DND-41 (cell line): ENCODE results near the gene ARHGDIB.

Experiments used
- ATAC-seq: fragments of 200-7000 bp; cut with Tn5 transposase; 3 replicates; pipeline ENCODE4 v1.9.1; 2021; ENCODE audit warnings: low read depth; ENCODE audit not compliant: insufficient read depth
- DNase-seq: peaks from one replicate; pipeline ENCODE4 v3.0.0-alpha.2; 2020
- H2AFZ ChIP-seq: 2 replicates; pipeline ENCODE4 v1.6.0; 2012; ENCODE audit warnings: low read depth, low read length
- H3K27ac ChIP-seq: 2 replicates; pipeline ENCODE4 v1.5.1; 2012; ENCODE audit warnings: low read length, inconsistent platforms
- H3K27me3 ChIP-seq: fragments of 200-600 bp; sonication (generic); 2 replicates; pipeline ENCODE4 v1.6.0; 2012; ENCODE audit warnings: low read length, mild to moderate bottlenecking, inconsistent platforms; ENCODE audit not compliant: insufficient read depth, poor library complexity
- H3K36me3 ChIP-seq: 2 replicates; pipeline ENCODE4 v1.5.1; 2012; ENCODE audit warnings: low read length, inconsistent platforms; ENCODE audit not compliant: insufficient read depth
- H3K4me1 ChIP-seq: 2 replicates; pipeline ENCODE4 v1.5.1; 2012; ENCODE audit warnings: mild to moderate bottlenecking, low read length; ENCODE audit not compliant: insufficient read depth
- H3K4me2 ChIP-seq: 2 replicates; pipeline ENCODE4 v1.6.0; 2012; ENCODE audit warnings: mild to moderate bottlenecking, moderate library complexity, low read length, inconsistent platforms; ENCODE audit not compliant: insufficient read depth
- H3K4me3 ChIP-seq, 2 experiments: fragments of 200-600 bp in 1 of 2; shearing (Covaris generic) in 1 of 2; 2 replicates each; pipeline ENCODE4 v1.5.1; 2012 to 2016; ENCODE audit warnings: inconsistent platforms in 2 of 2, low read length in 2 of 2, mild to moderate bottlenecking in 2 of 2, low read depth in 1 of 2, moderate library complexity in 1 of 2
- H3K79me2 ChIP-seq: 2 replicates; pipeline ENCODE4 v1.6.0; 2012; ENCODE audit warnings: low read length, inconsistent platforms; ENCODE audit not compliant: insufficient read depth
- H3K9ac ChIP-seq: 2 replicates; pipeline ENCODE4 v1.6.0; 2012; ENCODE audit warnings: low read depth, mild to moderate bottlenecking, inconsistent platforms, low read length, moderate library complexity
- H3K9me3 ChIP-seq: 2 replicates; pipeline ENCODE4 v1.5.1; 2012; ENCODE audit warnings: low read length, moderate library complexity, mild to moderate bottlenecking, inconsistent platforms; ENCODE audit not compliant: insufficient read depth, severe bottlenecking
- H4K20me1 ChIP-seq: 2 replicates; pipeline ENCODE4 v1.6.0; 2012; ENCODE audit warnings: low read length; ENCODE audit not compliant: insufficient read depth
- CTCF ChIP-seq: IDR thresholded peaks from 2 replicates; pipeline ENCODE4 v1.5.1; 2012; ENCODE audit warnings: borderline replicate concordance, low read length, moderate library complexity, mild to moderate bottlenecking; ENCODE audit not compliant: poor library complexity, severe bottlenecking; ENCODE audit errors: extremely low read depth
- EZH2 ChIP-seq: IDR thresholded peaks from 3 replicates; pipeline ENCODE4 v1.6.1; 2012; ENCODE audit warnings: borderline replicate concordance, low read depth, mild to moderate bottlenecking, moderate library complexity, low read length, inconsistent platforms; ENCODE audit not compliant: severe bottlenecking

ARHGDIB gene

DNA sequence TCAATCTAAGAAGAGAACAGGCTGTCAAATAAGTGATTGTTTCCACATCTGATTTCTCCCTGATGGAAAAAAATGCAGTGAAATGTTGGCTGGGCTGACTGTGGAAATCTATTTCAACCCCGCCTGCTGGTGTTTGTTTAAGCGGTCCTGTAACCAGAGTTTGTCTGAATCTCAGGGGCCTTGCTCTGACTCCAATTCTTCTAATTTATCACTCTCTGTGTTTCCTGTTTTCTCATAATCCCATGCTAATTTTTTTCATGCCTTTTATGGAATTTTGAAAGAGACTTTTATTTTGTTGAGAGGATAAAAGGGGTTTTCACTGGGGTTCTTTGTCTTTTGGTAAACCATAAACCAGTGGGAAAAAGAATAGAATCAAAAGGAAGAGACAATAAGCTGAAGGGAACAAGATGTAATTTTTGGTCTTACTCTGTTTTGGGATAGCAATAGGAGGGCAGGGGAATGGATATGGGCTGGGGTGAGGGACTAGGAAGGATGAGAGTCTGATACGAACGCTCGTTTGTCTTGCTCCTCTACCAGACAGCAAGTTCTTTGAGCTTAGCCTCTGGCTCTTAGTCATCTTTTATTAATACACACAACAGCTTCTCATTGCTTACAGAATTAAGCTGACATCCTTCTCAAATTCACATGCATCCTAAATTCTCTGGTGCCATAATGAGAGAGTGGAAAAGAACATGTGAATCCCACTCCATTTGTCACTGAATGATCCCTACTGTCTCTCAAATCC, 67.7 kb downstream of the ARHGDIB start:
- Histone ChIP-seq H3K79me2 (no peaks in the 10 kb centered on the region), H2AFZ (no peak overlapping the region), H3K4me2 (no peak overlapping the region), H3K36me3 (no peaks in the 10 kb centered on the region), H3K27ac (no peak overlapping the region), H3K27me3 (no peaks in the 10 kb centered on the region), H3K4me3 (no peak overlapping the region), H3K9ac (no peak overlapping the region), H3K4me1 (no peaks in the 10 kb centered on the region), H3K9me3 (no peaks in the 10 kb centered on the region), H4K20me1 (no peaks in the 10 kb centered on the region)
- TF ChIP-seq CTCF (no peak), EZH2 (no peak)
- no peak for ATAC-seq
- DNase-seq: no peak

- Histone ChIP-seq H3K79me2 (no peaks in the 10 kb centered on the region), H3K27me3 (no peaks in the 10 kb centered on the region), H3K4me1 (no peaks in the 10 kb centered on the region), H2AFZ (no peak overlapping the region), H3K9me3 (no peaks in the 10 kb centered on the region), H3K36me3 (no peaks in the 10 kb centered on the region), H3K27ac (no peak overlapping the region), H3K9ac (no peak overlapping the region), H3K4me2 (no peak overlapping the region), H4K20me1 (no peaks in the 10 kb centered on the region), H3K4me3 (no peak overlapping the region)
- TF ChIP-seq CTCF (no peak), EZH2 (no peak)
- no peak for DNase-seq
- no peak for ATAC-seq
Observed at GRCh38 chr12:14892726-14893505, 68.5 kb downstream of the ARHGDIB start.
